Hepatocyte (in vitro differentiated cells): ENCODE data around the gene GASK1A. TPM values are rescaled to one million over a fixed set of nuclear protein-coding genes. Genes with fewer than 3 reads are reported as not detected.

Experiments
- DNase-seq: peaks from one replicate; pipeline ENCODE4 v3.0.0-alpha.2; 2016; ENCODE audit warnings: low spot score
- H2AFZ ChIP-seq: fragments of 200-600 bp; sonication (generic); 2 replicates; pipeline ENCODE4 v1.6.0; 2016; ENCODE audit warnings: antibody characterized with exemption, mild to moderate bottlenecking
- H3K27ac ChIP-seq: fragments of 200-600 bp; sonication (generic); 2 replicates; pipeline ENCODE4 v1.5.1; 2016; ENCODE audit warnings: mild to moderate bottlenecking
- H3K27me3 ChIP-seq: fragments of 200-600 bp; sonication (generic); 2 replicates; pipeline ENCODE4 v1.6.1; 2016
- H3K36me3 ChIP-seq: fragments of 200-600 bp; sonication (generic); replicated peaks from 2 replicates; pipeline ENCODE4 v1.5.1; 2016; ENCODE audit warnings: low read depth; ENCODE audit not compliant: insufficient read depth
- H3K4me1 ChIP-seq: fragments of 200-600 bp; sonication (generic); 2 replicates; pipeline ENCODE4 v1.5.1; 2016; ENCODE audit warnings: mild to moderate bottlenecking, moderate library complexity; ENCODE audit not compliant: insufficient read depth
- H3K4me2 ChIP-seq: fragments of 200-600 bp; sonication (generic); 2 replicates; pipeline ENCODE4 v1.6.0; 2016
- H3K4me3 ChIP-seq: fragments of 200-600 bp; sonication (generic); 2 replicates; pipeline ENCODE4 v1.5.1; 2016; ENCODE audit warnings: mild to moderate bottlenecking
- H3K79me2 ChIP-seq: fragments of 200-600 bp; sonication (generic); 2 replicates; pipeline ENCODE4 v1.6.0; 2017; ENCODE audit warnings: mild to moderate bottlenecking
- H3K9me2 ChIP-seq: fragments of 200-600 bp; sonication (generic); replicated peaks from 2 replicates; pipeline ENCODE4 v1.6.0; 2017; ENCODE audit warnings: mild to moderate bottlenecking; ENCODE audit not compliant: insufficient read depth
- H3K9me3 ChIP-seq: fragments of 200-600 bp; sonication (generic); 2 replicates; pipeline ENCODE4 v1.5.1; 2016; ENCODE audit warnings: low read depth, mild to moderate bottlenecking
- H4K20me1 ChIP-seq: fragments of 200-600 bp; sonication (generic); 2 replicates; pipeline ENCODE4 v1.6.0; 2016; ENCODE audit warnings: mild to moderate bottlenecking; ENCODE audit not compliant: insufficient read depth, poor library complexity, severe bottlenecking
- CTCF ChIP-seq: fragments of 200-600 bp; sonication (generic); IDR thresholded peaks from 2 replicates; pipeline ENCODE4 v1.5.1; 2016; ENCODE audit warnings: antibody characterized with exemption, mild to moderate bottlenecking; ENCODE audit not compliant: poor library complexity
- EZH2 ChIP-seq: fragments of 200-600 bp; sonication (generic); IDR thresholded peaks from 2 replicates; pipeline ENCODE4 v1.6.1; 2016; ENCODE audit warnings: antibody characterized with exemption, mild to moderate bottlenecking, borderline replicate concordance
- EZH2phosphoT487 ChIP-seq: fragments of 200-600 bp; sonication (generic); IDR thresholded peaks from one replicate; pipeline ENCODE4 v1.6.1; 2018; ENCODE audit warnings: antibody characterized with exemption, mild to moderate bottlenecking, low read depth, moderate library complexity; ENCODE audit not compliant: unreplicated experiment, severe bottlenecking
- WGBS: methylation state at CpG from one replicate; pipeline ENCODE4 v1.1.6; 2016; ENCODE audit warnings: low lambda C conversion rate; ENCODE audit errors: missing lambda C conversion rate; 5-methylcytosine and 5-hydroxymethylcytosine counted together
- polyA plus RNA-seq: library from polyadenylated mRNA; unstranded; fragments of >200 nt; fragmentation: Nextera tagmentation; extraction: Ambion mirVana; gene quantifications from 2 replicates; pipeline ENCODE4 v1.2.1, GENCODE V29; 2016
- total RNA-seq: library from RNA; depleted of rRNA; stranded (reverse); fragments of >200 nt; gene quantifications from 2 replicates; pipeline ENCODE4 v1.2.3, GENCODE V29; 2014

The GASK1A gene
- total and polyA plus RNA-seq, 2 experiments from 2014 or later, result 1.1 to 2.1 TPM

- peaks cover 23% of the 10 kb centered on the region for H3K79me2 ChIP-seq
- H3K4me3 ChIP-seq, result no peak overlapping the region
- no peak for TF ChIP-seq EZH2
- TF ChIP-seq EZH2phosphoT487, result no peak
- no peak for TF ChIP-seq CTCF
- H3K9me2 ChIP-seq, result no peaks in the 10 kb centered on the region
- H3K27ac ChIP-seq, result no peak overlapping the region
- WGBS, result 91% methylated on average over 8 of the region's 8 CpGs
- DNase-seq, result no peak
- H3K36me3 ChIP-seq, result no peaks in the 10 kb centered on the region
- H3K27me3 ChIP-seq, result no peaks in the 10 kb centered on the region
- no peak overlapping the region for H3K4me2 ChIP-seq
- H3K9me3 ChIP-seq, result no peaks in the 10 kb centered on the region
- H3K4me1 ChIP-seq, result peaks cover 5% of the 10 kb centered on the region
- no peak overlapping the region for H2AFZ ChIP-seq
- no peaks in the 10 kb centered on the region for H4K20me1 ChIP-seq
Measured at GRCh38 chr3:43098761-43099160, 119.7 kb downstream of the GASK1A start.

DNA sequence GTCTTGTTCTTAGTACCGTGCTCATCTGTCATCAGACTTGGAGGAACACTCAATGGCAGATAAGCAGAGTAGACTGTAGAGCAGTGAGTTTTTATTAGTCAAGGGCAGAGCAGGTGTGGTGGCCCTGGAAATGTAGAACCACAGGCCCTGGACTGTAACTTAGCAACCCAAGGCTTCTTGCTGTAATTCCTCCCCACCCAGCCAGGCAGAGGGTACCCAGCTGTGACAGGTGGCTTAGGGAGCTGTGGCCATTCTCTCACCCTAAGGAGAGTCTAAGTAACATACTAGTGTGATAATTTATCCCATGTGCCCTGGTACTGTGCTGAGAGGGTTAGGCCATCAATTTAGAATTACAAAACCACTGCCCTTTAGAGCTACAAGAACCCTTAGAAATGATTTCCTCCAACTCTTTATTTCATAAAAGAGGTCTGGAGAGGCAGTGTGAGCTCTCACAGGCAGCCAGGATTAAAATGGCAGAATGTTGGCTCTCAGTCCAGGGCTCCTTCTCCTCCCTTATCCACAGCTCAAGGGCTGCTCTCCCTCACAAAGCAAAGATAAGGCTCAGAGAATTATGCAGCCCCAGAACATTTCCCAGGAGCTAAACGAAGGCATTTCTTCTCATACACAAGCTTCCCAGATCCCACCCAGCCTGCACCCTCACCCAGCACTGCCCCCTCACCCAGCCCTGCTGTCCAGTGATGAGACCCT lies 123.8 kb downstream of the GASK1A start:
- no peaks in the 10 kb centered on the region for H3K9me2 ChIP-seq
- H3K4me2 ChIP-seq, result peak overlapping the region; percentile 57
- H3K27me3 ChIP-seq, result no peaks in the 10 kb centered on the region
- no peaks in the 10 kb centered on the region for H3K9me3 ChIP-seq
- H4K20me1 ChIP-seq, result no peaks in the 10 kb centered on the region
- H3K4me3 ChIP-seq, result no peak overlapping the region
- TF ChIP-seq EZH2 (no peak), CTCF (no peak), EZH2phosphoT487 (no peak)
- H3K36me3 ChIP-seq, result no peaks in the 10 kb centered on the region
- H3K4me1 ChIP-seq, result peaks cover 10% of the 10 kb centered on the region
- peak; percentile 45 for DNase-seq
- H3K27ac ChIP-seq, result no peak overlapping the region
- H2AFZ ChIP-seq, result no peak overlapping the region
- 60% methylated on average over 2 of the region's 2 CpGs for WGBS
- H3K79me2 ChIP-seq, result peaks cover 34% of the 10 kb centered on the region

DNA sequence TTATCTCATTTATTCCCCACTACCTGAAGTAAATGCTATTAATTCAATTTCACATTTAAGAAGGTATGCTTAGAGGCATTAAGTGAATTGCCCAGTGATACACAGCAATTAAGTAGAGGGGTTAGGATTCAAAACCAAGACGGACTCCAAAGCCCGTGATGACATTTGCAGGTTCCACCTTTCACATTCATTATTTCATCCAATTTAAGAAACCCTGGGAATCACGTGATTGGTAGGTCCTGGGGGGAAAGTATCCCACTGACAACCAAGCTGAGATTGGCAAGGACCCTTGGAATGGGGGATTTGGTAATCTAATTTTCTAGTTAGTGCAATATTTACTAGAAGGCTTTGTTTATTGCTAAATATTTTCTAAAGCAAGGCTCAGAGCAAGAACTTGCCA lies 124.9 kb downstream of the GASK1A start:
- H4K20me1 ChIP-seq, result no peaks in the 10 kb centered on the region
- 73% methylated on average over 3 of the region's 3 CpGs for WGBS
- H3K4me2 ChIP-seq, result peak overlapping the region; percentile 83
- no peak overlapping the region for H3K4me3 ChIP-seq
- DNase-seq, result no peak
- H3K4me1 ChIP-seq, result peaks cover 10% of the 10 kb centered on the region
- no peaks in the 10 kb centered on the region for H3K9me2 ChIP-seq
- H2AFZ ChIP-seq, result no peak overlapping the region
- H3K27ac ChIP-seq, result no peak overlapping the region
- H3K79me2 ChIP-seq, result peaks cover 34% of the 10 kb centered on the region
- H3K36me3 ChIP-seq, result no peaks in the 10 kb centered on the region
- no peaks in the 10 kb centered on the region for H3K27me3 ChIP-seq
- no peaks in the 10 kb centered on the region for H3K9me3 ChIP-seq
- no peak for TF ChIP-seq EZH2phosphoT487
- no peak for TF ChIP-seq EZH2
- no peak for TF ChIP-seq CTCF
